Measurements from ENCODE around the gene NIN. TPM values are rescaled to one million over a fixed set of nuclear protein-coding genes. Genes with fewer than 3 reads are reported as not detected.

NIN gene
- total RNA-seq, 4 donors from 2014 or later: 9.4 to 66.3 (median 26.5) TPM

DNA sequence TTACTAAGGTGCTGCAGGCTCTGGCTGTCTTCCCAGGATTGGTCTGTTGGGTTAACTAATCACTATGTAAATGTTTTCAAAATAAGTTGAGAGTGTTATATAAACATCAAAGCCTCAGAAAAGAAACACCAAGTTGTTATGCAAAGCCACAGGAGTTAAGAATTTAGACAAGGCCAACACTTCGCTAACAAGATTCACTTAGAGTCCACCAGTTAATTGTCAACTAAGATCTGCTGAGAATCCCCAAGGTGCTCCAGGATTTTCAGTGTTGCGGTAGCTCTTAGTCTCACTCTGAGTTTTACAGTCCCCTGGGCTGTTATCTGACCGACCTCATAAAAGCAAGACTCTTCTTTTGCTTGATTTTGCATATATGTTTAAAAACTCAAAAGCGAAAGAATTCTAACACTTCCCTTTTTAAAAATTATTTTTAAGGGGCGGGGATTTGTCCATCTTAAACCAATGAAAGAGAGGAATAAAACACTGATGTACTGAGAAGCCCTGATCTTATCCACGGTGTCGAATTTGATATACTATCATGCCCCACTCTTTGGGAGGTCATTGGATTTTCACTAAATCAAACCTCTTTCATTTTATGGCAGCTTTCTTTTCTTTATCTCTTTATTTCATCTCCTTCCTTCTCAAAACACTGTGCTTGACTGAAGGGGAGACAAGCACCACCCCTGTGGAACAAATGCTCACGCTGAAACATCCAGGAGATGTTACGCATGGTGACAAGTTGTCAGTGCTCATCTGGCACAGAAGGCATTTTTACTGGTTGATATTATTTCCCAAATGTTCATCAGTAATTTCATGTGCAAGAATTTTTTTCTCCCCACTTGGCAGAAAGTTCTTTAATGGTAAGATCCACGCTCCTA is 7.0 kb downstream of the NIN start:
- Histone ChIP-seq H3K9me3 (no peaks in the 10 kb centered on the region), H3K36me3 (no peaks in the 10 kb centered on the region), H3K27me3 (no peaks in the 10 kb centered on the region), H3K27ac (peak overlapping the region; percentile 5 to 50 (median 40)), H3K4me3 (no peak overlapping the region), H3K4me1 (peaks cover 2 to 38% (median 5%) of the 10 kb centered on the region in 4 donors)
- in situ Hi-C loops (cut with MboI; ENCODE audit: low pct_ligation_motif_present in 1 of 4, low pct_unique_long_range_greater_than_20kb in 1 of 4, low sequenced_read_pairs in 3 of 4): no loop called here
- no peak for DNase-seq
- WGBS, 2 donors (ENCODE audit: low coverage in 1 of 2): 66 to 69% methylated on average over 10 of the region's 10 CpGs
- TF ChIP-seq EP300 (IDR thresholded peaks at IDR 0.05; ENCODE audit: low read depth) (no peak), POLR2AphosphoS5 (IDR thresholded peaks at IDR 0.05) (no peak), POLR2A (IDR thresholded peaks at IDR 0.05) (no peak)
- TF ChIP-seq, protein P1, sequence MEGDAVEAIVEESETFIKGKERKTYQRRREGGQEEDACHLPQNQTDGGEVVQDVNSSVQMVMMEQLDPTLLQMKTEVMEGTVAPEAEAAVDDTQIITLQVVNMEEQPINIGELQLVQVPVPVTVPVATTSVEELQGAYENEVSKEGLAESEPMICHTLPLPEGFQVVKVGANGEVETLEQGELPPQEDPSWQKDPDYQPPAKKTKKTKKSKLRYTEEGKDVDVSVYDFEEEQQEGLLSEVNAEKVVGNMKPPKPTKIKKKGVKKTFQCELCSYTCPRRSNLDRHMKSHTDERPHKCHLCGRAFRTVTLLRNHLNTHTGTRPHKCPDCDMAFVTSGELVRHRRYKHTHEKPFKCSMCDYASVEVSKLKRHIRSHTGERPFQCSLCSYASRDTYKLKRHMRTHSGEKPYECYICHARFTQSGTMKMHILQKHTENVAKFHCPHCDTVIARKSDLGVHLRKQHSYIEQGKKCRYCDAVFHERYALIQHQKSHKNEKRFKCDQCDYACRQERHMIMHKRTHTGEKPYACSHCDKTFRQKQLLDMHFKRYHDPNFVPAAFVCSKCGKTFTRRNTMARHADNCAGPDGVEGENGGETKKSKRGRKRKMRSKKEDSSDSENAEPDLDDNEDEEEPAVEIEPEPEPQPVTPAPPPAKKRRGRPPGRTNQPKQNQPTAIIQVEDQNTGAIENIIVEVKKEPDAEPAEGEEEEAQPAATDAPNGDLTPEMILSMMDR (IDR thresholded peaks at IDR 0.05): no peak
- intact Hi-C loops (cut with DNase I; ENCODE audit: low total_unique reads): no loop called here

DNA sequence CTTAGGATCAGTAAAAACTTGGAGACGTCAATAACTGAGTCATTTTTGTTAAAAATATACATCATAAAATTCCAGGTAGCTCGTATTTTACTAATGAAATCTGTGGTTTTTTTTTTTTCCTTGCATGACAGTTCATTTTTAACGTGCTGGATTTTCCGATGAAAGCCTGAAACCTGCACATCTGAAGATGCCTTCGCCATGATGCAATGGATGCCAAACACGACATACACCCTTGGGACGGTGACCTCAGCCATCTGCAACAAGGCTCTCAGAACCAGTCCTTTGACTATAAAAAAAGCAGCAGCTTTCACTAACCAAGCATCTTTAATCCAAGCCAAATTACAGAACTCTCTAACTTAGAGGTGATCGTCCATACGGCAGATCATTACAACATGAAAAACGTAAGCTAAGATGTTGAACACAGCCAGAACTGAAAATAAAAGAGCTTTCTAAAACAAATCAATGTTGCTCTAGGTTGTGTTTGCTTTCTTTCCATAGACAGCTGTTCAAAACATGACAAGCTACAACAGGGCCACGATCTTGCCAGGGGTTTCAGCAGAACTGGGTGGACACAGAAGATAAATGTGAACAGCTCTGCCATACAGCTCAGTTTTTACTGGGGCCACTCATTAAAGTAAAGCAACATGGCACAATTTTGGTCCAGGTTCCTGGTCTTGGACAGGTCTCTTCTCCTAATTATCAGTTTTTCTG is 7.8 kb downstream of the NIN start:
- Histone ChIP-seq H3K9me3 (no peaks in the 10 kb centered on the region), H3K27me3 (no peaks in the 10 kb centered on the region), H3K36me3 (no peaks in the 10 kb centered on the region), H3K27ac (peak overlapping the region; percentile 5 to 50 (median 40)), H3K4me1 (peaks cover 0 to 30% (median 4%) of the 10 kb centered on the region in 4 donors), H3K4me3 (no peak overlapping the region)
- DNase-seq: no peak
- intact Hi-C loops (cut with DNase I; ENCODE audit: low total_unique reads): no loop called here
- TF ChIP-seq, protein P1 (IDR thresholded peaks at IDR 0.05): no peak
- in situ Hi-C loops (cut with MboI; ENCODE audit: low pct_ligation_motif_present in 1 of 4, low pct_unique_long_range_greater_than_20kb in 1 of 4, low sequenced_read_pairs in 3 of 4): no loop called here
- WGBS, 2 donors (ENCODE audit: low coverage in 1 of 2): 62 to 77% methylated on average over 8 to 11 of the region's 11 CpGs

DNA sequence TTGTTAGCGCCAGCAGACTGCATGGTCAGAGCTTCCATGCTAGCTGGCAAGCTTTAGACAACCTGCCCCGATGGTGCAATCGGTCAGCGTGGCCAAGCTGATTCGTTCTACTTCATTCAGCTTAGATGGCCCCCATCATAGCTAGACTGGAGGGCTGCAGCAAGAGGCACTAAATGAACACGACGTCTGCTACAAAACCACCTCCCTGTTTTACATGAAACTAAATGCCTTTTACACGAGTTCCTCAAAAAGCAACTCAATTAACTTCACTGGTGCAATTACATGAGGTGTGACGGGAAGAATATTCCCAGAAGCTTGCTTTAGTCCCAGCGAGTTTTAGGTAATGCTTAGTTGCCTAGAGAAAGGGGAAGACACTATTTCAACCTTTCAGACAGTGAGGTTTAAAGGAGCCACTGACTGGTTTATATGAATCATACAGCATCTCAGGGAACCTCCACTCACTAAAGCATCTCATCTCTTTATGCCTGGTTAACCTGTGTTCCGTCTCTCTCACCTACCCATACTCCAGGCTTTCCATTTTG is 8.4 kb downstream of the NIN start:
- TF ChIP-seq POLR2AphosphoS5 (IDR thresholded peaks at IDR 0.05) (no peak), EP300 (IDR thresholded peaks at IDR 0.05; ENCODE audit: low read depth) (no peak), POLR2A (IDR thresholded peaks at IDR 0.05) (no peak)
- TF ChIP-seq, protein P1 (IDR thresholded peaks at IDR 0.05): no peak
- 82 to 89% methylated on average over 3 to 11 of the region's 11 CpGs for WGBS, 2 donors (ENCODE audit: low coverage in 1 of 2)
- H3K9me3 ChIP-seq: no peaks in the 10 kb centered on the region
- intact Hi-C loops (cut with DNase I; ENCODE audit: low total_unique reads) (no loop called here), in situ Hi-C loops (cut with MboI; ENCODE audit: low pct_ligation_motif_present in 1 of 4, low pct_unique_long_range_greater_than_20kb in 1 of 4, low sequenced_read_pairs in 3 of 4) (no loop called here)
- no peak for DNase-seq
- H3K4me3 ChIP-seq: no peak overlapping the region
- no peaks in the 10 kb centered on the region for H3K36me3 ChIP-seq
- H3K27ac ChIP-seq: peak overlapping the region in 2 of 4 donors; percentile 13 to 36
- no peaks in the 10 kb centered on the region for H3K27me3 ChIP-seq
- H3K4me1 ChIP-seq: peaks cover 0 to 29% (median 4%) of the 10 kb centered on the region in 4 donors

Data from transverse colon (tissue), 4 donors.